ENCODE data around the gene STYX. TPM values are rescaled to one million over a fixed set of nuclear protein-coding genes. Genes with fewer than 3 reads are reported as not detected.

Gene STYX
- total RNA-seq, 2 experiments from 2014 or later = 15.3 to 16.2 TPM

DNA sequence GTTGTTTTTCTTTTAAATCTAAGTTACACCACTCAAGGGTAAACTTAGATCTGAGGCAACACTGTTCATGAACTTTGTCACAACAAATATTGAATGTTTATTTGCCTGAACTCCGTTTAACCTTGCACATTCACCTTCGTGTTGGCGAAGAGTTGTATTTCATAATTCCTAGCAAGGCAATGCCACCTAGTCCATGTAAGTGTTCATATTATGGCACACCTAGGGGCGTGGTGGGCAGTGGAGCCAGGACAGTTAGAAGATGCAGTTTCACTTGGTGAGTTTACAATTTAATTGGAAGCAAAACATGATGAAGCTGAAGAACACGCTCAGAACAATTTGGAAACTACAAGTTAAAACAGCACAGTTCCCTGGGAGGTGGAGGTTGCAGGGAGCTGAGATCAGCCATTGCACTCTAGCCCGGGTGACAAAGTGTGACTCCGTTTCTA is 91.9 kb downstream of the STYX start:
- Histone ChIP-seq H3K36me3 (ENCODE audit: insufficient read depth, low read length) (no peaks in the 10 kb centered on the region), H3K4me3 (ENCODE audit: low read length) (no peak overlapping the region), H3K27me3 (ENCODE audit: control insufficient read depth in 1 of 2, insufficient read depth in 2 of 2, low read length in 2 of 2) (no peaks in the 10 kb centered on the region), H3K4me1 (ENCODE audit: insufficient read depth, low read length) (no peaks in the 10 kb centered on the region), H3K27ac (ENCODE audit: low read depth in 1 of 2, low read length in 2 of 2) (no peak overlapping the region), H3K9me3 (ENCODE audit: control insufficient read depth in 1 of 2, insufficient read depth in 1 of 2, low read length in 2 of 2) (no peaks in the 10 kb centered on the region)
- intact Hi-C loops (cut with DNase I, micrococcal nuclease) = loop anchor here (2.0 to 5.0 kb wide), 3 partner anchors 485 to 1355 kb away; no protein-coding TSS in a partner anchor
- DNase-seq (no peak), ATAC-seq (ENCODE audit: poor library complexity) (no peak)
- H3K27me3 Mint-ChIP-seq = peaks cover 5% of the 10 kb centered on the region
- H3K36me3 Mint-ChIP-seq (ENCODE audit: low read depth) = no peaks in the 10 kb centered on the region
- TF ChIP-seq, protein P1, sequence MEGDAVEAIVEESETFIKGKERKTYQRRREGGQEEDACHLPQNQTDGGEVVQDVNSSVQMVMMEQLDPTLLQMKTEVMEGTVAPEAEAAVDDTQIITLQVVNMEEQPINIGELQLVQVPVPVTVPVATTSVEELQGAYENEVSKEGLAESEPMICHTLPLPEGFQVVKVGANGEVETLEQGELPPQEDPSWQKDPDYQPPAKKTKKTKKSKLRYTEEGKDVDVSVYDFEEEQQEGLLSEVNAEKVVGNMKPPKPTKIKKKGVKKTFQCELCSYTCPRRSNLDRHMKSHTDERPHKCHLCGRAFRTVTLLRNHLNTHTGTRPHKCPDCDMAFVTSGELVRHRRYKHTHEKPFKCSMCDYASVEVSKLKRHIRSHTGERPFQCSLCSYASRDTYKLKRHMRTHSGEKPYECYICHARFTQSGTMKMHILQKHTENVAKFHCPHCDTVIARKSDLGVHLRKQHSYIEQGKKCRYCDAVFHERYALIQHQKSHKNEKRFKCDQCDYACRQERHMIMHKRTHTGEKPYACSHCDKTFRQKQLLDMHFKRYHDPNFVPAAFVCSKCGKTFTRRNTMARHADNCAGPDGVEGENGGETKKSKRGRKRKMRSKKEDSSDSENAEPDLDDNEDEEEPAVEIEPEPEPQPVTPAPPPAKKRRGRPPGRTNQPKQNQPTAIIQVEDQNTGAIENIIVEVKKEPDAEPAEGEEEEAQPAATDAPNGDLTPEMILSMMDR (IDR thresholded peaks at IDR 0.05) = no peak
- CTCF ChIA-PET = interaction anchor here (1.9 to 2.3 kb wide), 2 partner anchors 139 kb away, joined by 4 to 11 read pairs; no protein-coding TSS in a partner anchor
- H3K4me3 Mint-ChIP-seq = no peak overlapping the region
- H3K9me3 Mint-ChIP-seq = no peaks in the 10 kb centered on the region
- H3K4me1 Mint-ChIP-seq (ENCODE audit: low read depth) = no peaks in the 10 kb centered on the region
- no peak overlapping the region for H3K27ac Mint-ChIP-seq
- POLR2A ChIA-PET = no interaction called here

DNA sequence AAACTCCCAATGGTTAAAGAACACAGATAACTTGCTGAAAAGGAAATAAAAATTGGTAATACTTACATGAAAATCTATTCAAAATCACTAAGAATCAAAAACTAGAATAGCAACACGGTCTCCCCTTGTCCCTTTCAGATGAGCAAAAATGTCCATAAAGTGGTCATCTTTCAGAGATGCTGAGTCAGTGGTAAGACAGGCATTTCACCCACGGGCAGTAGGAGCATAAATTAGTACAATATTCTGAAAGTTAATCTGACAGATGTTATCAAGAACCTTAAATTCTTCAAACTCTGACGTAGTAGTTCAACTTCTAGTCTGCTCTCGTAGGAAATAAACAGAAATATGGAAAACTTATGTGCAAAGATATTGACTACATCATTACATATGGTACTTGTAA is 94.5 kb downstream of the STYX start:
- intact Hi-C loops (cut with DNase I, micrococcal nuclease) = loop anchor here (2.0 to 5.0 kb wide), 3 partner anchors 230 to 1353 kb away; no protein-coding TSS in a partner anchor
- Mint-ChIP-seq H3K4me1 (ENCODE audit: low read depth) (no peaks in the 10 kb centered on the region), H3K9me3 (no peaks in the 10 kb centered on the region), H3K36me3 (ENCODE audit: low read depth) (no peaks in the 10 kb centered on the region), H3K4me3 (no peak overlapping the region), H3K27ac (no peak overlapping the region), H3K27me3 (peaks cover 5% of the 10 kb centered on the region)
- CTCF ChIA-PET = interaction anchor here (1.4 kb wide), 1 partner anchor 137 kb away, joined by 18 read pairs; no protein-coding TSS in a partner anchor
- H3K27me3 ChIP-seq (ENCODE audit: control insufficient read depth in 1 of 2, insufficient read depth in 2 of 2, low read length in 2 of 2) = no peaks in the 10 kb centered on the region
- H3K9me3 ChIP-seq (ENCODE audit: control insufficient read depth in 1 of 2, insufficient read depth in 1 of 2, low read length in 2 of 2) = no peaks in the 10 kb centered on the region
- H3K4me3 ChIP-seq (ENCODE audit: low read length) = no peak overlapping the region
- TF ChIP-seq, protein P1 (IDR thresholded peaks at IDR 0.05) = no peak
- no peaks in the 10 kb centered on the region for H3K36me3 ChIP-seq (ENCODE audit: insufficient read depth, low read length)
- ATAC-seq (ENCODE audit: poor library complexity) (no peak), DNase-seq (no peak)
- POLR2A ChIA-PET = no interaction called here
- H3K27ac ChIP-seq (ENCODE audit: low read depth in 1 of 2, low read length in 2 of 2) = no peak overlapping the region
- H3K4me1 ChIP-seq (ENCODE audit: insufficient read depth, low read length) = no peaks in the 10 kb centered on the region

Other genes with a start within 250 kb of the STYX start
- 10 to 100 TPM; 10.4 to 11.4 TPM for gene TXNDC16, start 177.7 kb upstream of the STYX start, total RNA-seq
- gene GPR137C, start 177.3 kb upstream of the STYX start, total RNA-seq = under 1 TPM; 0.08 to 0.19 TPM
- gene ERO1A, start 34.6 kb upstream of the STYX start, total RNA-seq = 10 to 100 TPM; 58.6 to 60.7 TPM
- 100 to 1,000 TPM; 110 to 111 TPM for gene PSMC6, start 23.0 kb upstream of the STYX start, total RNA-seq
- 1 to 10 TPM; 3.8 to 4.6 TPM for gene GNPNAT1, start 61.4 kb downstream of the STYX start, total RNA-seq
- gene FERMT2, start 220.9 kb downstream of the STYX start, total RNA-seq = under 1 TPM; 0.44 to 0.61 TPM